ENCODE data around the gene LTBP4.
"Not testable (repeated sequence)": the region's sequence is repeated elsewhere in the genome, so short reads cannot be mapped to it uniquely, and the experiment has no call there.

The LTBP4 gene

GRCh38 chr19:40627486-40628279 is 26.5 kb downstream of the LTBP4 start:
- no peak for DNase-seq

- no peak for DNase-seq
Measured at GRCh38 chr19:40629346-40629745, 28.2 kb downstream of the LTBP4 start.

GRCh38 chr19:40630571-40631160 is 29.5 kb downstream of the LTBP4 start:
- DNase-seq = no peak

- DNase-seq = no peak
Measured at GRCh38 chr19:40632311-40633036, 31.3 kb downstream of the LTBP4 start.

GRCh38 chr19:40633207-40633606 is 32.0 kb downstream of the LTBP4 start:
- no peak for DNase-seq

GRCh38 chr19:40638327-40638726 is 37.2 kb downstream of the LTBP4 start:
- DNase-seq = no peak

- DNase-seq = no peak
Measured at GRCh38 chr19:40639638-40639982, 38.4 kb downstream of the LTBP4 start.

GRCh38 chr19:40640744-40641143 is 39.6 kb downstream of the LTBP4 start:
- no peak for DNase-seq

GRCh38 chr19:40641281-40641680 is 40.1 kb downstream of the LTBP4 start:
- DNase-seq = no peak

GRCh38 chr19:40642051-40642706 is 41.0 kb downstream of the LTBP4 start:
- no peak for DNase-seq

GRCh38 chr19:40642757-40643305 is 41.7 kb downstream of the LTBP4 start:
- DNase-seq = no peak

GRCh38 chr19:40646743-40647254 is 45.6 kb downstream of the LTBP4 start:
- no peak for DNase-seq

- DNase-seq = not testable (repeated sequence)
Measured at GRCh38 chr19:40649903-40650675, 48.9 kb downstream of the LTBP4 start.

GRCh38 chr19:40650749-40651305 is 49.7 kb downstream of the LTBP4 start:
- no peak for DNase-seq

GRCh38 chr19:40652303-40652702 is 51.1 kb downstream of the LTBP4 start:
- DNase-seq = not testable (repeated sequence)

- DNase-seq = not testable (repeated sequence)
Measured at GRCh38 chr19:40655684-40656083, 54.5 kb downstream of the LTBP4 start.

- no peak for DNase-seq
Measured at GRCh38 chr19:40658031-40658430, 56.9 kb downstream of the LTBP4 start.

GRCh38 chr19:40659116-40659515 is 57.9 kb downstream of the LTBP4 start:
- no peak for DNase-seq

GRCh38 chr19:40659566-40659965 is 58.4 kb downstream of the LTBP4 start:
- no peak for DNase-seq

- DNase-seq = no peak
Measured at GRCh38 chr19:40661616-40662015, 60.4 kb downstream of the LTBP4 start.

Measured in right kidney (tissue), 1 donor.